Left lung (tissue), 10 donors: ENCODE data around the gene PHLPP1. TPM values are rescaled to one million over a fixed set of nuclear protein-coding genes. Genes with fewer than 3 reads are reported as not detected.

Source experiments
- ATAC-seq: fragments of 200-7000 bp; cut with Tn5 transposase; one replicate; pipeline ENCODE4 v1.9.1; 2020; ENCODE audit warnings: moderate library complexity
- DNase-seq, 4 donors: peaks; one replicate each; pipeline ENCODE4 v3.0.0-alpha.2; 2013 to 2020
- H3K27ac ChIP-seq, 2 donors: fragments of 200-600 bp; sonication (generic) in 1 of 2; one replicate each; pipeline versions ENCODE4 v1.5.0 to v1.8.0; 2020 to 2021
- H3K27me3 ChIP-seq, 2 donors: fragments of 200-600 bp; sonication (generic) in 1 of 2; one replicate each; pipeline versions ENCODE4 v1.5.0 to v1.8.0; 2020 to 2021
- H3K36me3 ChIP-seq, 2 donors: fragments of 200-600 bp; sonication (generic) in 1 of 2; one replicate each; pipeline versions ENCODE4 v1.5.0 to v1.8.0; 2020 to 2021
- H3K4me1 ChIP-seq, 2 donors: fragments of 200-600 bp; one replicate each; pipeline ENCODE4 v1.8.0; 2021
- H3K4me3 ChIP-seq, 2 donors: fragments of 200-600 bp; sonication (generic) in 1 of 2; one replicate each; pipeline versions ENCODE4 v1.5.0 to v1.8.0; 2020 to 2021; ENCODE audit warnings: mild to moderate bottlenecking in 1 of 2
- H3K9me3 ChIP-seq, 2 donors: fragments of 200-600 bp; sonication (generic) in 1 of 2; one replicate each; pipeline versions ENCODE4 v1.5.0 to v1.8.0; 2020 to 2021
- intact Hi-C, 2 donors: fragments of 100-400 bp; cut with DNase I; formaldehyde crosslinking; loops; one replicate each; pipeline versions ENCODE4 v1.11.2 to v1.14.2; 2022
- polyA plus RNA-seq, 6 donors: library from polyadenylated mRNA; unstranded; fragments of 120-200 nt; gene quantifications; one replicate each; pipeline ENCODE4 v1.2.1, GENCODE V29; 2013; ENCODE audit not compliant: insufficient read length in 6 of 6
- total RNA-seq, 2 donors: library from RNA; stranded (reverse); fragmentation: NEBNext Ultra II Directional; extraction: Animal tissue kit (Norgen Biotek cat#: 25700); gene quantifications; one replicate each; pipeline ENCODE4 v1.2.1, GENCODE V29; 2021
- TF ChIP-seq, protein P1 (sequence below), 2 donors: fragments of 200-600 bp; sonication (generic) in 1 of 2; IDR thresholded peaks; one replicate each; pipeline versions ENCODE4 v1.5.0 to v1.8.0; 2021; ENCODE audit warnings: antibody characterized with exemption in 2 of 2
- donor health status: DM: no; HTN: yes; CAD: no.
- donor health status: DM: no; HTN: no; CAD: no.

The PHLPP1 gene
- total and polyA plus RNA-seq, 8 donors = 7.0 to 13.1 (median 11.0) TPM

- Histone ChIP-seq H3K4me1 (no peaks in the 10 kb centered on the region), H3K27ac (no peak overlapping the region), H3K4me3 (no peak overlapping the region), H3K27me3 (no peaks in the 10 kb centered on the region), H3K36me3 (no peaks in the 10 kb centered on the region), H3K9me3 (no peaks in the 10 kb centered on the region)
- no peak for DNase-seq
- TF ChIP-seq, protein P1, sequence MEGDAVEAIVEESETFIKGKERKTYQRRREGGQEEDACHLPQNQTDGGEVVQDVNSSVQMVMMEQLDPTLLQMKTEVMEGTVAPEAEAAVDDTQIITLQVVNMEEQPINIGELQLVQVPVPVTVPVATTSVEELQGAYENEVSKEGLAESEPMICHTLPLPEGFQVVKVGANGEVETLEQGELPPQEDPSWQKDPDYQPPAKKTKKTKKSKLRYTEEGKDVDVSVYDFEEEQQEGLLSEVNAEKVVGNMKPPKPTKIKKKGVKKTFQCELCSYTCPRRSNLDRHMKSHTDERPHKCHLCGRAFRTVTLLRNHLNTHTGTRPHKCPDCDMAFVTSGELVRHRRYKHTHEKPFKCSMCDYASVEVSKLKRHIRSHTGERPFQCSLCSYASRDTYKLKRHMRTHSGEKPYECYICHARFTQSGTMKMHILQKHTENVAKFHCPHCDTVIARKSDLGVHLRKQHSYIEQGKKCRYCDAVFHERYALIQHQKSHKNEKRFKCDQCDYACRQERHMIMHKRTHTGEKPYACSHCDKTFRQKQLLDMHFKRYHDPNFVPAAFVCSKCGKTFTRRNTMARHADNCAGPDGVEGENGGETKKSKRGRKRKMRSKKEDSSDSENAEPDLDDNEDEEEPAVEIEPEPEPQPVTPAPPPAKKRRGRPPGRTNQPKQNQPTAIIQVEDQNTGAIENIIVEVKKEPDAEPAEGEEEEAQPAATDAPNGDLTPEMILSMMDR (IDR thresholded peaks at IDR 0.05) = no peak
- ATAC-seq = no peak
- intact Hi-C loops = no loop called here
These were observed 80.5 kb downstream of the PHLPP1 start for GRCh38 chr18:62795813-62796212.

DNA sequence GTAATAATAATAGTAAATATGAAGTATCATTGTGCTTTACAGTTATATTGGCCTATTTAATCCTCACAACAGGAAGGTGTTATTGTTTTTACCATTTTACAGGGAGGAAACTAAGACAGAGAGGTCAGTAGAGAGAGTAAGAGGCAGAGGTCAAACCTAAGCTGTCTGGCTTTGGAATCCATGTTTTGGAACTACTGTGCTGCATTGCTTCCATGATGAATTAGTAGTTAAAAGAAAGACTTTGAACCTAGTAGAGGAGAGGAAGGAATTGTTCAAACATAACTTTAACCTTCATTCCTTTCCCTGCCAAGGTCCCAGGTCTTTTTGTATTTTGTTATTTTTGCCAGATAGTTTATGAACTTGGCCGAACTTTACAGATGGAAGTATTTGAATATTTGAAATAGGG is 80.9 kb downstream of the PHLPP1 start:
- TF ChIP-seq, protein P1 (IDR thresholded peaks at IDR 0.05) = no peak
- intact Hi-C loops = no loop called here
- no peak for ATAC-seq

GRCh38 chr18:62797329-62797728 is 82.0 kb downstream of the PHLPP1 start:
- Histone ChIP-seq H3K27me3 (no peaks in the 10 kb centered on the region), H3K9me3 (no peaks in the 10 kb centered on the region), H3K4me3 (no peak overlapping the region), H3K36me3 (no peaks in the 10 kb centered on the region), H3K27ac (no peak overlapping the region), H3K4me1 (peaks cover 0 to 4% of the 10 kb centered on the region in 2 donors)
- TF ChIP-seq, protein P1 (IDR thresholded peaks at IDR 0.05) = no peak
- no peak for DNase-seq
- no peak for ATAC-seq
- intact Hi-C loops = no loop called here

More for the DNA sequence above, 80.9 kb downstream of the PHLPP1 start:
- Histone ChIP-seq H3K4me1 (no peaks in the 10 kb centered on the region), H3K36me3 (no peaks in the 10 kb centered on the region), H3K4me3 (no peak overlapping the region), H3K27ac (no peak overlapping the region), H3K27me3 (no peaks in the 10 kb centered on the region), H3K9me3 (no peaks in the 10 kb centered on the region)
- no peak for DNase-seq

GRCh38 chr18:62799977-62800376 is 84.6 kb downstream of the PHLPP1 start:
- no peaks in the 10 kb centered on the region for H3K9me3 ChIP-seq
- TF ChIP-seq, protein P1 (IDR thresholded peaks at IDR 0.05) = no peak
- no peaks in the 10 kb centered on the region for H3K36me3 ChIP-seq
- no peak for DNase-seq
- ATAC-seq = no peak
- no peak overlapping the region for H3K27ac ChIP-seq
- intact Hi-C loops = no loop called here
- no peaks in the 10 kb centered on the region for H3K27me3 ChIP-seq
- H3K4me1 ChIP-seq = peaks cover 0 to 5% of the 10 kb centered on the region in 2 donors
- no peak overlapping the region for H3K4me3 ChIP-seq

DNA sequence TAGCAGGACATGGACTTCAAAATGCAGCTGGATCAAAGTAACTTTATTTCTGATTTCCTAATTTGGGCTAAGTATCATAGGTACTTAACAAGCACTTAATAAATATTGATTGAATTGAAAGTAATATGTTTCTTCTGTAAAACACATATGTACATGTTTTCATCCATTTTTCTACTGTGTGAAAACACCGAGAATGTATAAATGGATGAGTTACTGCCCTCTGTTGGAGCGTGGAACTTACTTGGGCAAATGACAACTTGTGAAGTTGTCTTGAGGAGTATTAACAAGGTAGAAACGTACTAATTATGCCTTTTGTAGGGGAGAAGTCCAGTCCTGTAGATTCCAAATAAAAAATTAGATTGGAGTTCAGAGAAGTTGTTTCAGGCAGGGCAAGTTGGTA is 87.2 kb downstream of the PHLPP1 start:
- TF ChIP-seq, protein P1 (IDR thresholded peaks at IDR 0.05) = no peak
- H3K36me3 ChIP-seq = no peaks in the 10 kb centered on the region
- no peak overlapping the region for H3K27ac ChIP-seq
- no peak for ATAC-seq
- H3K4me3 ChIP-seq = no peak overlapping the region
- H3K4me1 ChIP-seq = peaks cover 0 to 5% of the 10 kb centered on the region in 2 donors
- intact Hi-C loops = no loop called here
- H3K27me3 ChIP-seq = no peaks in the 10 kb centered on the region
- no peaks in the 10 kb centered on the region for H3K9me3 ChIP-seq
- no peak for DNase-seq
